SW 1271 (cell line): ENCODE measurements around the gene ILK.

ENCODE experiments used
- DNase-seq, 2 experiments: peaks; one replicate each; lab custom pipeline; 2025; lab: John Stamatoyannopoulos, UW

ILK gene

DNA sequence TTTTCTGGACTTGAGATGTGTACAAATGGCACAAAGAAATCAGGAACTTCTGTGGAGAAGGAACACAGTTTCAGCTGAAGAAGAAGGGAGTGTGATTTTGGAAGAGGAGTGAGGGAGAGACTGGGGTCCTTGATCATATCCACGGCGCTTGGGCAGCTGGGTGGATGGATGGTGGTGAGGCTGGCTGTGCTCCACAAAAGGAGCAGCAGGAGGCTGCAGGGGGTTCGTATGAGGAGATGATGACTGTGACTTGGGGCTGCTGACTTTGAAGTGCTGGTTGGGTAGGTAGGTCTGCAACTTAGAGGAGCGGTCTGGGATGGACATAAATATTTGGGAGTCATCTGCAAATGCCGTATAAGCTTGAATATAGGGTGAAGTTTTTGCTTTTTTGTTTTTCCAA, 53.4 kb downstream of the ILK start:
- DNase-seq, result no peak

DNA sequence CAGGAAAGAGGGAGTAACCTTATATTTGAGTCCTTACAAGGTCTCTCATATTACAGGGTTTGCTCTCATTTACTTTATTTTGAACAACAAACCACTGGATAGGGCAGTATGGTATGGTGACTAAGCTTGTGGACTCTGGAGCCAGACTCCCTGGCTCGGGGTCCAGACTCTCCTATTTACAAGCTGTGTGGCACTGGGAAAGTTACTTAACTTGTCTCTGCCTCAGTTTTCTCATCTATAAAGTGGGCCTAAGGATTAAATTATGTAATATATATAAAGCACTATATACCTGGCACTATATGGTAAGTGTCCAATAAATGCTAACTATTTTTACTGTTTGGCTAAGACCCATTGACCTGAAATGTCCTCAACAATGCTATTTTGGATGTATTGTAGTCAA, 53.8 kb downstream of the ILK start:
- DNase-seq, result no peak

DNA sequence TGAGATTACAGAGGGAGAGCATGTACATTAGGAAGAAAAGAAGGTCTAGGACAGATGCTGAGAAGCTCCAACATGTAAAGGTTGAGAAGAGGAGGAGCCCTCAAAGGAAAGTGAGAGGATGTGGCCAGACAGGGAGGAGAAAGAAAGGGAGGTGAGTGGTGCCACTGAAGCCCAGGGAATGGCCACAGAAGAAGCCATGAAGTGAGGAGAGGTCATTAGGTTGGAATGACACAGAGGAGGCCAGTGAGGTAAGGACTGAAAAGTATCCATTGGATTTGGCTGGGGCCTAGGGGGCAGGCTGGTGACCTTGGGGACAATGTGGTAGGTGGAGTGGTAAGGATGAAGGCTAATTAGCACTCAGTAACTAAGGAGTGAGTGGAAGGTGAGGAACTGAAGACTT, 55.1 kb downstream of the ILK start:
- DNase-seq, result no peak
